Measurements from ENCODE around the gene UNCX.
"Not testable (repeated sequence)": the region's sequence is repeated elsewhere in the genome, so short reads cannot be mapped to it uniquely, and the experiment has no call there.

DNA sequence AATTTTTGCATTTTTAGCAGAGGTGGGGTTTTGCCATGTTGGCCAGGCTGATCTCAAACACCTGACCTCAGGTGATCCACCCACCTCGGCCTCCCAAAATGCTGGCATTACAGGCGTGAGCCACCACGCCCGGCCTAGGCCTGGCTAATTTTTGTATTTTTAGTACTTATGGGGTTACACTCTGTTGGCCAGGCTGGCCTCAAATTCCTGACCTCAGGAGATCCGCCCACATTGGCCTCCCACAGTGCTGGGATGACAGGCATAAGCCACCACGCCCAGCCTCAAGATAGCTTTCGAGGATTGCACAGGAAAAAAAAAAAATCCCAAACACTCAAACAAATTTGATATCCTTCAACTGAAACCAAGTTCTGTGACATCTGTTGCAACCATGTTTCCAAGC is 26.9 kb upstream of the UNCX start:
- TF ChIP-seq, protein P1, sequence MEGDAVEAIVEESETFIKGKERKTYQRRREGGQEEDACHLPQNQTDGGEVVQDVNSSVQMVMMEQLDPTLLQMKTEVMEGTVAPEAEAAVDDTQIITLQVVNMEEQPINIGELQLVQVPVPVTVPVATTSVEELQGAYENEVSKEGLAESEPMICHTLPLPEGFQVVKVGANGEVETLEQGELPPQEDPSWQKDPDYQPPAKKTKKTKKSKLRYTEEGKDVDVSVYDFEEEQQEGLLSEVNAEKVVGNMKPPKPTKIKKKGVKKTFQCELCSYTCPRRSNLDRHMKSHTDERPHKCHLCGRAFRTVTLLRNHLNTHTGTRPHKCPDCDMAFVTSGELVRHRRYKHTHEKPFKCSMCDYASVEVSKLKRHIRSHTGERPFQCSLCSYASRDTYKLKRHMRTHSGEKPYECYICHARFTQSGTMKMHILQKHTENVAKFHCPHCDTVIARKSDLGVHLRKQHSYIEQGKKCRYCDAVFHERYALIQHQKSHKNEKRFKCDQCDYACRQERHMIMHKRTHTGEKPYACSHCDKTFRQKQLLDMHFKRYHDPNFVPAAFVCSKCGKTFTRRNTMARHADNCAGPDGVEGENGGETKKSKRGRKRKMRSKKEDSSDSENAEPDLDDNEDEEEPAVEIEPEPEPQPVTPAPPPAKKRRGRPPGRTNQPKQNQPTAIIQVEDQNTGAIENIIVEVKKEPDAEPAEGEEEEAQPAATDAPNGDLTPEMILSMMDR (IDR thresholded peaks at IDR 0.05) = not testable (repeated sequence)
- TF ChIP-seq POLR2A (IDR thresholded peaks at IDR 0.05) = not testable (repeated sequence)

Data from heart left ventricle (tissue), 13 donors.